Panc1 (cell line): ENCODE results near the gene RGP1.

Source experiments
- CTCF ChIP-seq: fragments of 450-650 bp; IDR thresholded peaks from 2 replicates; pipeline ENCODE4 v1.5.1; 2017; ENCODE audit warnings: mild to moderate bottlenecking
- POLR2AphosphoS5 ChIP-seq: IDR thresholded peaks from 2 replicates; pipeline ENCODE4 v1.6.1; 2012; ENCODE audit warnings: mild to moderate bottlenecking, low read depth, low read length, moderate library complexity
- REST ChIP-seq, 2 experiments: IDR thresholded peaks; 2 replicates each; pipeline ENCODE4 v1.6.1; 2011 to 2012; ENCODE audit warnings: low read depth in 2 of 2, control low read depth in 1 of 2, low read length in 1 of 2, mild to moderate bottlenecking in 1 of 2, moderate library complexity in 1 of 2; ENCODE audit not compliant: insufficient read depth in 1 of 2
- SIN3A ChIP-seq: IDR thresholded peaks from 2 replicates; pipeline ENCODE4 v1.6.1; 2012; ENCODE audit warnings: low read depth, mild to moderate bottlenecking, low read length, moderate library complexity, borderline replicate concordance; ENCODE audit not compliant: insufficient read depth
- TCF7L2 ChIP-seq: IDR thresholded peaks from 2 replicates; pipeline ENCODE4 v1.6.1; 2011; ENCODE audit warnings: mild to moderate bottlenecking, low read depth, low read length, inconsistent platforms

DNA sequence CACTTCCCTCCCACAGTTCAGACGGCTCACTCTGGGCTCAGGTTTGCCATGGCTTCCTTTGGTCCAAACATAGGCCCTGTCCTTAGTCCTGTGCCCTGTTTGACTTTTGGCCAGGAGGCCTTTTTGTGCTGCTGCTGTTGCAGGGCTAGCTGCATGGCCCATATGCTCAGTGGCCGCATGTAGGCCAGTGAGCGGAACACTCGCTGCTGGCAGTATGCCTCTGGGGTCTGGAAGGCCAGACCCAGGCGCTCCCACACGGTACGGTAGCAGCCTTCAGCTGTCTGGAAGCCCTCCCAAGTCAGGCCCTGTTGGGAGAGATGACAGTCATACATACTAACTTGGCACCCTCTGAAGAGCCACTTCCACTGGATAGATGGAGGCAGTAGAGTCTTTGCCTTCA, 11.9 kb upstream of the RGP1 start:
- TF ChIP-seq CTCF (no peak), POLR2AphosphoS5 (no peak), REST (IDR thresholded peaks at IDR 0.05; ENCODE audit: insufficient read depth in 1 of 2, low read depth in 2 of 2, low read length in 1 of 2) (no peak), SIN3A (no peak), TCF7L2 (no peak)
